Glutamatergic neuron (in vitro differentiated cells): ENCODE data around the gene MEAK7. TPM values are rescaled to one million over a fixed set of nuclear protein-coding genes. Genes with fewer than 3 reads are reported as not detected.

Source experiments
- DNase-seq: peaks from one replicate; pipeline ENCODE4 v3.0.0; 2022
- H3K27ac Mint-ChIP-seq: one replicate; pipeline ENCODE4 v1.8.0; 2020; ENCODE audit warnings: mild to moderate bottlenecking, mixed read lengths, inconsistent platforms; ENCODE audit not compliant: unreplicated experiment
- H3K27me3 Mint-ChIP-seq: one replicate; pipeline ENCODE4 v1.8.0; 2020; ENCODE audit warnings: mild to moderate bottlenecking, moderate library complexity, mixed read lengths, inconsistent platforms; ENCODE audit not compliant: unreplicated experiment
- H3K36me3 Mint-ChIP-seq: one replicate; pipeline ENCODE4 v1.8.0; 2020; ENCODE audit warnings: mild to moderate bottlenecking, mixed read lengths, inconsistent platforms; ENCODE audit not compliant: unreplicated experiment
- H3K4me1 Mint-ChIP-seq: one replicate; pipeline ENCODE4 v1.8.0; 2020; ENCODE audit warnings: mild to moderate bottlenecking, low read depth, mixed read lengths, inconsistent platforms; ENCODE audit not compliant: unreplicated experiment
- H3K4me3 Mint-ChIP-seq: one replicate; pipeline ENCODE4 v1.8.0; 2020; ENCODE audit warnings: mild to moderate bottlenecking, mixed read lengths, inconsistent platforms; ENCODE audit not compliant: unreplicated experiment
- H3K9me3 Mint-ChIP-seq: one replicate; pipeline ENCODE4 v1.8.0; 2020; ENCODE audit warnings: mild to moderate bottlenecking, moderate library complexity, mixed read lengths, inconsistent platforms; ENCODE audit not compliant: unreplicated experiment
- total RNA-seq: library from RNA; stranded (reverse); fragmentation: NEBNext Ultra II Directional; extraction: Animal tissue kit (Norgen Biotek cat#: 25700); gene quantifications from one replicate; pipeline ENCODE4 v1.2.1, GENCODE V29; 2021; ENCODE audit not compliant: unreplicated experiment
- TF ChIP-seq, protein P1 (sequence below): fragments of 200-600 bp; sonication (generic); IDR thresholded peaks from one replicate; pipeline ENCODE4 v1.5.0; 2021; ENCODE audit not compliant: partially characterized antibody, unreplicated experiment

Gene MEAK7
- total RNA-seq, 1 donor from 2014 or later, result 44.8 TPM

DNA sequence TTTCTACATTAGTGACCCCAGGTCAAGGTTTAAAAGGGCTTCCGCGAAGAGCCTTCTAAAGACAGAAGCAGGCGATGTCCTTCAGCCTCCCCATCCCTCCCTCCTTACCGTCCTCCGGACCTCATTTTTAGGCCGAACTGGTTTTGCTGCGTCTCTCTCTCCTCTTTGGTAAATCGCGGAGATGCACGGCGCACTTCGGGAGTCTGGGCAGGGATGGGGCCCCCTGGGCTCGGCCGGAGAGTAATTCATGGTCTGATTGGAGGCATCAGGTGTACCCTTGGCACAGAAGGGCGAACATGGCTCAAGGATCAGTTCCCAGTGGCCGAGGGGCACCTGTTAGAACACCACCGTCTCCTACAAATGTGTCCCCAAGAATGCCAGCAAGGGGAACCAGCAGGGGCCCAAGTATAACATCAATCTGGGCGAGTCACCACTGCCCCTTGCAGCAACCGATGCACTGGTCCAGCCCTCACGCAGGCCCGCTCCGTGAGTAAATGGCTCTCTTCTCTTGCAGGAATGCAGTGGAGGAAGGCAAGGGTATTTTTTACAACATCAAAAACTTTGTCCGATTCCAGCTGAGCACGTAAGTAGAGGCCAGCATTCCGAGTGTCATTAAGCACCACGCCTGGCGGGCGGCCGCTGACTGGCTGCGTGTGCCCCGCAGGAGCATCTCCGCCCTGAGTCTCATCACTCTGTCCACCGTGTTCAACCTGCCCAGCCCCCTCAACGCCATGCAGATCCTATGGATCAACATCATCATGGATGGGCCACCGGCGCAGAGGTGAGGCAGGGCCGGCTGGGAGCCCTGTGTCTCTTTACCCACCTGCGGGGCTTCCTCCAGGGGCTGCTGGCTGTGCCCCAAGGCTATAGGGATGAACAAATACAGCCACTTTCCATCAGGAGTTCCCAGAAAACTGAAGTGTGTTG, 45.6 kb downstream of the MEAK7 start:
- DNase-seq, result no peak
- Mint-ChIP-seq H3K27ac (no peak overlapping the region), H3K36me3 (peaks cover 12% of the 10 kb centered on the region), H3K4me3 (no peak overlapping the region), H3K4me1 (peaks cover 14% of the 10 kb centered on the region), H3K9me3 (peaks cover 12% of the 10 kb centered on the region), H3K27me3 (peaks cover 3% of the 10 kb centered on the region)
- TF ChIP-seq, protein P1, sequence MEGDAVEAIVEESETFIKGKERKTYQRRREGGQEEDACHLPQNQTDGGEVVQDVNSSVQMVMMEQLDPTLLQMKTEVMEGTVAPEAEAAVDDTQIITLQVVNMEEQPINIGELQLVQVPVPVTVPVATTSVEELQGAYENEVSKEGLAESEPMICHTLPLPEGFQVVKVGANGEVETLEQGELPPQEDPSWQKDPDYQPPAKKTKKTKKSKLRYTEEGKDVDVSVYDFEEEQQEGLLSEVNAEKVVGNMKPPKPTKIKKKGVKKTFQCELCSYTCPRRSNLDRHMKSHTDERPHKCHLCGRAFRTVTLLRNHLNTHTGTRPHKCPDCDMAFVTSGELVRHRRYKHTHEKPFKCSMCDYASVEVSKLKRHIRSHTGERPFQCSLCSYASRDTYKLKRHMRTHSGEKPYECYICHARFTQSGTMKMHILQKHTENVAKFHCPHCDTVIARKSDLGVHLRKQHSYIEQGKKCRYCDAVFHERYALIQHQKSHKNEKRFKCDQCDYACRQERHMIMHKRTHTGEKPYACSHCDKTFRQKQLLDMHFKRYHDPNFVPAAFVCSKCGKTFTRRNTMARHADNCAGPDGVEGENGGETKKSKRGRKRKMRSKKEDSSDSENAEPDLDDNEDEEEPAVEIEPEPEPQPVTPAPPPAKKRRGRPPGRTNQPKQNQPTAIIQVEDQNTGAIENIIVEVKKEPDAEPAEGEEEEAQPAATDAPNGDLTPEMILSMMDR, result no peak

DNA sequence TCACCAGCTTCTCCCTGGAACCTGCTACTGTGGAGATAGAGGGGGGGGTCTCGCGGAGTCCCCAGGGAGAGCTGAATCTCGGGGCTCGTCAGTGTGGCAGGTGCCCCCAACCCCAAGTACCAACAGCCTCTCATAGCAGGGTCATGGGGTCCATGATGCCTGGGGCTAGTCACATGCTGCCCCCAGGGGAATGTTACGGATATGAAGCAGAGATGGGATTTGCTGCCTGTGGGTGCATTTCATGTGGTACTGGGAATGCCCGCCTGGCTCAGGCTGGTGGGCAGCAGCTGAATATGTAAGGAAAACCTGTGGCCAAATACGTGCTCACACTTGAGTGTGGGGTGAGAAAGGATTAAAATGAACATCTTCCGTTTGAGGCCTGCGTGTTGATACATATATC, 49.4 kb downstream of the MEAK7 start:
- H3K27me3 Mint-ChIP-seq, result peaks cover 3% of the 10 kb centered on the region
- no peak overlapping the region for H3K4me3 Mint-ChIP-seq
- H3K9me3 Mint-ChIP-seq, result peaks cover 8% of the 10 kb centered on the region
- TF ChIP-seq, protein P1, result no peak
- peaks cover 5% of the 10 kb centered on the region for H3K4me1 Mint-ChIP-seq
- peaks cover 4% of the 10 kb centered on the region for H3K36me3 Mint-ChIP-seq
- H3K27ac Mint-ChIP-seq, result no peak overlapping the region
- DNase-seq, result no peak

Other genes starting within 250 kb of the MEAK7 start
- gene WFDC1, start 209.8 kb downstream of the MEAK7 start, total RNA-seq, result 0.93 TPM
- not detected for gene ATP2C2, start 136.1 kb downstream of the MEAK7 start, total RNA-seq
- gene COTL1, start 113.4 kb upstream of the MEAK7 start, total RNA-seq, result 545 TPM
- 38.2 TPM for gene KLHL36, start 143.9 kb upstream of the MEAK7 start, total RNA-seq
- 100 TPM for gene USP10, start 195.3 kb upstream of the MEAK7 start, total RNA-seq